ENCODE results near the gene TMEFF2.
"Not testable (repeated sequence)": the region's sequence is repeated elsewhere in the genome, so short reads cannot be mapped to it uniquely, and the experiment has no call there.

The TMEFF2 gene

DNA sequence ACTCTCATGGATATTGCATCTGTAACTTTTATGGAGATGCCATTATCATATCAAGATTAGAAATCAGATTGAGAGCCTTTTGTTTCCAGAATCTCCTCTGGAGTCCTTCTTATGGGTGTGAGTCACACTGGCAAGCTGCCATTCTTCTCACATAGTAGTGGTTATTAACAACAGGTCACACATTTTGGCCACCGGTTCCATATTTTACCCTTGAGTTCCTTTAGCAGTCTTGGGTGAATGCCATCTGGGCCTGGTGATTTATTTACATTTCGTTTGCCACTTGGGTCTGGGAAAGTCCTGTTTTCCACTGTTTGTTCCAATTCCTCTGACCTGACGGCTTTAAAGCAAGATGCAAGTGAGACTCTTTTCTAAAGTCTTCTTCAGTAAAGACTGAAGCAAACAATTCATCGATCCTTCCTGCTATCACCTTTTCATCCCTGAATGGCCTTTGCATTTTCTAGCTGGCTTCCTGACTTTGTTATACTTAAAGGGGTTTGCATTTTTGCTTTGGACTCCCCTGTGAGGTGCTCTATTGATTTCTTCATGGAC lies 267.3 kb downstream of the TMEFF2 start:
- DNase-seq: no peak

DNA sequence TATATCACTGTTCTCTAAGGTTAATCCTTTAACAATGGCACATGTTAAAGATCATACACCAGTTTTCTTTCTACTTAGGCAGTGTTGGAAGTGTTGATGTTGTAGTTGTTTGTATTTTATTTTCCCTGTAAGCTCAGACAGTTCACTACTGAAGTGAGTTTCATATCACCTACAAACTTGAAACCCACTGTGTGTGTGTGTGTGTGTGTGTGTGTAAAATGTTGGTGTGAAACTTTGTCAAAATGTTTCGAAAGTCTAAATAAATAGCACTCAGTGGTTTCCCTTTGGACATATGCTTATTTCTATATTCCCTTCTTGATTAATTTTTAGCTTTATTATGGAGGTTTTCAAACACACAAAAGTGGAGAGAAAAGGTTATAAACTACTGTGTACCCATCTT lies 268.1 kb downstream of the TMEFF2 start:
- DNase-seq: no peak

GRCh38 chr2:191923652-191923997 lies 271.1 kb downstream of the TMEFF2 start:
- DNase-seq: no peak

- DNase-seq: no peak
Measured at GRCh38 chr2:191922736-191923651, 271.7 kb downstream of the TMEFF2 start.

- DNase-seq: not testable (repeated sequence)
Measured at GRCh38 chr2:191921650-191922049, 273.1 kb downstream of the TMEFF2 start.

DNA sequence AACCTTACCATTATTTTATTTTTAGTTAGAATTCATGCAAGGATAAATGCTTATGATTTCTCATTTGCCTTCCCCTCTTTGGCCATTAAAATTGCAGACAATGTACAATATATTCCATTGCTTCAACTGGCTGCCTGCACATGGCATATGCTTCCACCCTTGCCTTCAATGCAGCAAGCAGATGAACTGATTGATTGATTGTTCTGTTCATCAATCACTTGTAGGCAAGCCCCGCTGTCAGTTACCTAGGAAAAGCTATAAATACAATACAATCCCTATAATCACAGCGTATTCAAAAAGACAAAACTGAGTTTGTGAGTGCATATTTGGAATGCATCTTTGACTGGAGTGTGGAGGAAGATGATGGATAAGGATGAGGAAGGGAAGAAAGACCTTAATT lies 274.2 kb downstream of the TMEFF2 start:
- no peak for DNase-seq

DNA sequence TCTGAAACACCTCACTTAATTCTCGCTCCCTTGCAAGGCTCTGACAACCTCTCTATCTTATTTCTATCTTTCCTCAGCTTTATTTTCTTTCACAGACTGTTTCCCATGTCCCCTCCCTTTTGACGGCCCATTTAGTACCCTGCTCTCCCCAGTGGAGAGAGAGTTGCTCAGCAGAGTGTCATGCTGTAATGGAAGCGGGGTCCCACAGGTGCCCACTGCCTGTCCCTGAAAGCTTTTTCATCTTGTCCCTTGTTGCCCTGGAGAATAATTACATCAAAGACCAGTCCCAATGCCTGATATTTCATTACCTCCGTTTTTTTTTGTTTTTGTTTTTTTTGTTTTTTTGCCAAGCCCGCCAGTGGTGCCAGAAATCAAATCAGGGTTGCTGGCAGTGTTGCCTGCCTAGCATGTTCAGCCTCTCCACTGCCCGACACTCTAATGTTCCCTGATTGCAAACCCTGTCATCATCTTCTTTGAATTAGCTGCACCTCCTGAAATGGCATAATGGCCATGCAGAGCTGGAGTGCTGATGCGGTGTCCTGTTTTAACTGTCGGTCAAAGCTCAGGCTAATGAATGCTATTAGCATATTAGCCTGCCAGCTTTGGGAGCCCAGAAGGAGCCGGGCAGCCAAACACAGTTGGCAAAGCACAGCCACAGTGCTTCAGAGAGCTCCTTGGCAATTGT lies 276.6 kb downstream of the TMEFF2 start:
- DNase-seq: peak; percentile 4

GRCh38 chr2:191917430-191917881 lies 277.3 kb downstream of the TMEFF2 start:
- no peak for DNase-seq

- DNase-seq: no peak
Measured at GRCh38 chr2:191916826-191917225, 277.9 kb downstream of the TMEFF2 start.

DNA sequence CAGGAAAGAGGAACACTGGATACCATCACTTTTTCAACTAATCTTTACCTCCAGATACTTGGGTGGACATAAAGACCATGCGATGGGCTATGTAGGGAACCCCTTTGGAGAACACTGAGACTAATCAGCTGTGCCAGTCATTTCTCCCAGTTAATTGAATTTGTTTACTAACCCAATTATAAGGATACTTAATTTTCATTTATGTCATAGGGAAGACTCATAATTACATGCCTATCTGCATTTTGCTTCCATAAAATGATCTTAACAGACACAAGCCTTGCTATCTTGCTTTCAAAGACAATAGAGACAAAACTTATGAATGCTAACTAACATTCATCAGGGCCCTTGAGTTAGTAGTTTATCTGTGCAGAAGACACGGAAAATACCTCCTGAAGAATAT lies 279.0 kb downstream of the TMEFF2 start:
- no peak for DNase-seq

GRCh38 chr2:191913796-191914195 lies 280.9 kb downstream of the TMEFF2 start:
- no peak for DNase-seq

GRCh38 chr2:191912764-191913163 lies 282.0 kb downstream of the TMEFF2 start:
- peak; percentile 5 for DNase-seq

GRCh38 chr2:191910518-191910917 lies 284.2 kb downstream of the TMEFF2 start:
- DNase-seq: no peak

DNA sequence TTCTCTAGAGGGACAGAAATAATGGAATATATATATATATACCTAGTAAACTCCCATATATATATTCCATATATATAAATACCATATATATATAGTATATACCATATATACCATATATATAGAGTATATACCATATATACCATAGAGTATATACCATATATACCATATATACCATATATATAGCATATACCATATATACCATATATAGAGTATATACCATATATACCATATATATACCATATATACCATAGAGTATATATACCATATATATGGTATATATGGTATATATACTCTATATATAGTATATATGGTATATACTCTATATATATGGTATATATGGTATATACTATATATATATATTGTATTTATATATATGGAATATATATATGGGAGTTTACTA lies 285.9 kb downstream of the TMEFF2 start:
- DNase-seq: no peak

DNA sequence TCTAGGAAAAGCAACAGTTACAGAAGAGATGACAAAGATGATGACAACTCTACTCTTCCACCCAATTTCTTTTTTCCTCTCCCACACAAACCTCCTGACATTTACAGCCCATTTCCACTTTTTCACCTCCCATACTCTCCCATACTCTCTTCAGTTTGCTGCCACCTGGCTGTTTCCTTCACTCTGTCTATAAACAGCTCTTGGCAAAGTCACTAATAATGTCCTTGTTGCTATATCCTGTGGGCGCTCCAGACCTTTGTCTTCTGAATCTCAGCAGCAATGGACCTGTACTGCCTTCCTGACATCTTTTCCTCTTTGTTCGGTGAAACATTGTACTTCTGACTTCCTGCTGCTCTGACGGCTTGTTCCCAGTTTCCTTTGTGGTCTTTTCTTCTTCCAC lies 287.2 kb downstream of the TMEFF2 start:
- no peak for DNase-seq

GRCh38 chr2:191907091-191907490 lies 287.6 kb downstream of the TMEFF2 start:
- DNase-seq: no peak

- DNase-seq: no peak
Measured at GRCh38 chr2:191905336-191905735, 289.4 kb downstream of the TMEFF2 start.

DNA sequence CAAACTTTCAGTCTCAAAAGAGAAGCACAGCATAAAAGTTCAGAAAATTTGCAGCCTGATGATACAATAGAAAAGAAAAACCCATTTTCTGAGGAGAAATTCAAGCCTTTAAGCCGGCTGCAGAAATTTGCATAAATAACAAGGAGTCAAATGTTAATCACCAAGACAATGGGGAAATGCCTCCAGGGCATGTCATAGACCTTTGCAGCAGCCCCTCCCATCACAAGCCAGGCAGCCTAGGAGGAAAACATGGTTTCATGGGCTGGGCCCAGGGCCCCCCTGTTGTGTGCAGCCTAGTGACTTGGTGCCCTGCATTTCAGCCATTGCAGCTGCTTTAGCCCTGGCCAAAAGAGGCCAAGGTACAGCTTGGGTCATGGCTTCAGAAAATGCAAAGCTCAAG lies 293.7 kb downstream of the TMEFF2 start:
- no peak for DNase-seq

GRCh38 chr2:191899410-191899809 lies 295.3 kb downstream of the TMEFF2 start:
- no peak for DNase-seq

Data from midbrain (tissue), 1 donor.